Measurements from ENCODE around the gene FRAT2. TPM values are rescaled to one million over a fixed set of nuclear protein-coding genes. Genes with fewer than 3 reads are reported as not detected.

FRAT2 gene
- total RNA-seq, 1 experiment from 2014 or later: 16.7 TPM

- CTCF ChIA-PET: interaction anchor here (1.0 kb wide), 1 partner anchor 84 kb away, joined by 3 read pairs; no protein-coding TSS in a partner anchor
- intact Hi-C loops (cut with micrococcal nuclease; ENCODE audit: unreplicated experiment): no loop called here
- Histone ChIP-seq H3K27ac (ENCODE audit: low read length) (no peak overlapping the region), H3K4me3 (ENCODE audit: low read depth in 2 of 2, low read length in 2 of 2) (no peak overlapping the region), H3K36me3 (ENCODE audit: control insufficient read depth, insufficient read depth, low read length) (peaks cover 13% of the 10 kb centered on the region), H3K27me3 (ENCODE audit: control insufficient read depth, insufficient read depth, low read length) (no peaks in the 10 kb centered on the region), H3K9me3 (ENCODE audit: control insufficient read depth, insufficient read depth, low read depth, low read length) (no peaks in the 10 kb centered on the region), H3K4me1 (ENCODE audit: control insufficient read depth, insufficient read depth, low read length) (no peaks in the 10 kb centered on the region)
- no peak for TF ChIP-seq SIN3A (IDR thresholded peaks at IDR 0.05; ENCODE audit: borderline replicate concordance, insufficient read depth, low read depth, low read length)
- TF ChIP-seq REST (IDR thresholded peaks at IDR 0.05; ENCODE audit: insufficient read depth in 1 of 2, low read depth in 2 of 2, low read length in 1 of 2): no peak
- TF ChIP-seq TCF7L2 (IDR thresholded peaks at IDR 0.05; ENCODE audit: low read depth, low read length): no peak
- no peak for TF ChIP-seq CTCF (IDR thresholded peaks at IDR 0.05)
- TF ChIP-seq POLR2AphosphoS5 (IDR thresholded peaks at IDR 0.05; ENCODE audit: low read depth, low read length): no peak
- POLR2A ChIA-PET: no interaction called here
- BruUV-seq (replicated peaks): no TSS peak
- ATAC-seq (no peak; the same call in 1 of the 2 replicates), DNase-seq (ENCODE audit: low read depth, low spot score) (no peak)
- in situ Hi-C loops (cut with HindIII; ENCODE audit: low pct_unique_long_range_greater_than_20kb, low sequenced_read_pairs): no loop called here
Observed at GRCh38 chr10:97362310-97363033, 27.9 kb upstream of the FRAT2 start.

- no peaks in the 10 kb centered on the region for H3K27me3 ChIP-seq (ENCODE audit: control insufficient read depth, insufficient read depth, low read length)
- ChIA-PET POLR2A (no interaction called here), CTCF (no interaction called here)
- no TSS peak for BruUV-seq (replicated peaks)
- no peaks in the 10 kb centered on the region for H3K9me3 ChIP-seq (ENCODE audit: control insufficient read depth, insufficient read depth, low read depth, low read length)
- intact Hi-C loops (cut with micrococcal nuclease; ENCODE audit: unreplicated experiment): no loop called here
- H3K36me3 ChIP-seq (ENCODE audit: control insufficient read depth, insufficient read depth, low read length): peaks cover 13% of the 10 kb centered on the region
- DNase-seq (ENCODE audit: low read depth, low spot score) (no peak), ATAC-seq (no peak)
- in situ Hi-C loops (cut with HindIII; ENCODE audit: low pct_unique_long_range_greater_than_20kb, low sequenced_read_pairs): no loop called here
- H3K4me3 ChIP-seq (ENCODE audit: low read depth in 2 of 2, low read length in 2 of 2): no peak overlapping the region
- no peaks in the 10 kb centered on the region for H3K4me1 ChIP-seq (ENCODE audit: control insufficient read depth, insufficient read depth, low read length)
- TF ChIP-seq SIN3A (IDR thresholded peaks at IDR 0.05; ENCODE audit: borderline replicate concordance, insufficient read depth, low read depth, low read length): no peak
- H3K27ac ChIP-seq (ENCODE audit: low read length): no peak overlapping the region
Observed at GRCh38 chr10:97361537-97361901, 27.0 kb upstream of the FRAT2 start.
